PC-9 (cell line): Measurements from ENCODE around the gene TOR1A.

Experiments used
- CTCF ChIP-seq: fragments of 200-600 bp; sonication (generic); conservative IDR thresholded peaks from 2 replicates; pipeline ENCODE4 v1.6.1; 2017; ENCODE audit warnings: mixed run types, antibody characterized with exemption, mild to moderate bottlenecking, moderate library complexity
- EZH2 ChIP-seq: fragments of 200-600 bp; sonication (generic); IDR thresholded peaks from 2 replicates; pipeline ENCODE4 v1.8.0; 2017; ENCODE audit warnings: antibody characterized with exemption, low read depth

- no peak for TF ChIP-seq CTCF
- TF ChIP-seq EZH2, result no peak
These were observed 50.5 kb downstream of the TOR1A start for GRCh38 chr9:129773262-129774048.
